Renal cortex interstitium (tissue), 11 donors: ENCODE data around the gene CASP8. TPM values are rescaled to one million over a fixed set of nuclear protein-coding genes. Genes with fewer than 3 reads are reported as not detected.
"Not testable (repeated sequence)": the region's sequence is repeated elsewhere in the genome, so short reads cannot be mapped to it uniquely, and the experiment has no call there.

ENCODE experiments used
- DNase-seq, 11 donors: peaks; one replicate each; pipeline ENCODE4 v3.0.0-alpha.2; 2013; ENCODE audit warnings: low read depth in 9 of 11, low spot score in 4 of 11; ENCODE audit errors: extremely low read depth in 1 of 11
- polyA plus RNA-seq, 3 donors: library from polyadenylated mRNA; unstranded; fragments of 120-200 nt; gene quantifications; one replicate each; pipeline ENCODE4 v1.2.1, GENCODE V29; 2013; ENCODE audit not compliant: insufficient read length in 3 of 3

The CASP8 gene
- polyA plus RNA-seq, 3 donors: 11.4 to 15.3 (median 15.2) TPM

DNA sequence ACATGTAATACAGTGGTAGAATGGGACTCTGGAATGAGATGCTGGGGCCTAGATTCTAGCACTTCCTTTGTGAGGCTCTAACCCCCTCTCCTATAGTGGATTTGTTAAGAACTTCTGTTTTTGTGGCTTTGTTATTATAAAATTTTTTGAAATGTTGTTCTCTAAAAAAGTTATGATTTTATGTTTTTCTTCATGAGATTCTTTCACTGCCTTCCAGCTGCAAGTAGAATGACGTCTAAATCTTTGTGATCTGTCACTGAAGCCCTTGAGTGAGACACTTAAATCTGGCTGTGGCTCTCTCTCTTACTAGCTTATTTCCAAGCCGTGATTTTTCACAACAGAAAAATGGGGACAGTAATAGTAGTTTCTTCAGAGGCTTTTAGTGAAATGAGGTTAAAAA is 1.6 kb downstream of the CASP8 start:
- DNase-seq: no peak

DNA sequence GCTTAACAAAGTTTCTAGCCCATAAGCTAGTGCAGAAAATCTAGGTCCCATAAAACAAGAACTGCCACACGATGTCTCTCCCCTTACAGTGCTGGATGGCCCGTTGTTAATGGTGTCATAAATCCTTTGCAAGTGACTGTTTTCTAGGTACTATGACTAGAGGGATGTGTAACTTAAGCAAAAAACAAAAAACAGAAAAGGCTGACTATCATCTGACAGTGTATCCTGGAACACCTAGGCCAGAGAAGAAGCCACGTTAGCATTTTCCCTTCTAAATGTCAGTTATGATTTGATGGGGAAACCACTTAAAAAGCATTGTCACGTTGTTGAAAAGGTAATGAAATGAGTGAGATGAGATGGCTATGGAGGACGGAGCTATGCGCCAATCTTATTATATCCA is 2.4 kb downstream of the CASP8 start:
- DNase-seq: peak in 3 of 11 donors; percentile 36 to 45 (median 44)

DNA sequence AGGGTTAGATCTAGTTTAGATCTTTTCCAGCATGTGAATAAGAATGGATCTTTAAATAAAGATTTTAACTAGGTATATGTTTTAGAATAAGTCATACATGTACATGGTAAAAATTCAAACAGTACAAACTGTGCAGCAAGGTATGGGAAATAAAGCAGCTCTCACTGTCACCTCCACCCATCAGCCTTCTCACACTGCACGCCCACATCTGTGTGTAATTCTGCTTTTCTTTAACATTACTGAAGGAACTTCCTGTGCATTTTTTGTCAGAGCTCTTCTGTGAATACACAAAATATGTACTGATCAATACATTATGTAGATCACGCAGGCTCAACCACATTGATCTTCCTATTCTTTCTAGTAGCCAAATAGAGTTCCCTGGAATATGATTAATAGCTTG is 3.4 kb downstream of the CASP8 start:
- no peak for DNase-seq

DNA sequence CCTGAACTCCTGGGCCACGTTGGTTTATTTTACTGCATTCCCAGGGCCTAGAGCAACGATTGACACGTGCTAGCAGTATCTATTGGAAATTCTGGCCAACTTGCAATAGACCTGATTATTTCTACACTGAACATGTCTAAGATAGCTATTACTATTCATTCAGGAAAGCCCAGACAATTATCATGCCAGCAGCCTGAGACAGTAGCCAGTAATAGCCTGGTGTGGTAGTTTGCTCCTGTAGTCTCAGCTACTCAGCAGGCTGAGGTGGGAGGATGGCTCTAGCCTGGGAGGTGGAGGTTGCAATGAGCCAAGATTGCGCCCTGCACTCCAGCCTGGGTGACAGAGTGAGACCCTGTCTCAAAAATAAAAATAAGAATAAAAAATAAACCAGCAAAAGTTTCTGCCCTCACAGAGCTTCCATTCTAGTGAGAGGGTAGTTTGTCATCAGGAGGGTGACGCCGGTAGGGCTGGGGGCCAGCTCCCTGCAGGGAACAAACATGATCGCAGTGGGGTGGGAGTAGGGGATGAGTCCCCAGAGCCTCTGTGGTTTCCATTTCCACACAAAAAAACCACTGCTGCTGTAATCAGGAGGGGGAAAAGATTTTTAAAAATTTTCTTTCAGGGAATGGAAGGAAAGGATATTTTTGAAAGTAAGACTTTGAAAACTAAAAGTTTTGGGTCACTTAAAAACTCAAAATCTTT is 4.3 kb downstream of the CASP8 start:
- DNase-seq: no peak

DNA sequence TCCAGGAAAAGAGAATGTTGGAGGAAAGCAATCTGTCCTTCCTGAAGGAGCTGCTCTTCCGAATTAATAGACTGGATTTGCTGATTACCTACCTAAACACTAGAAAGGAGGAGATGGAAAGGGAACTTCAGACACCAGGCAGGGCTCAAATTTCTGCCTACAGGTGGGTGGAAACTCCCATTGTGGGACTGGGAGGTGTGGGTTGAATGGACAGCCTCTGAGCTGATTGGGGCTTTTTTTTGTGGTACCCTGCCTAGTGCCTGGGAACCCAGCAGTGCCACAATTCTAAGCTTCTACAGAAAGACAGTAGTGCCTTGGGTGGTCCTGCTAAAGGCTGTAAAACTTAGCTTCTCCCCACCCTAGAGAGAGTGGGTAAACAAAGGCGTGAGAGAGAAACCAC is 6.3 kb downstream of the CASP8 start:
- no peak for DNase-seq

DNA sequence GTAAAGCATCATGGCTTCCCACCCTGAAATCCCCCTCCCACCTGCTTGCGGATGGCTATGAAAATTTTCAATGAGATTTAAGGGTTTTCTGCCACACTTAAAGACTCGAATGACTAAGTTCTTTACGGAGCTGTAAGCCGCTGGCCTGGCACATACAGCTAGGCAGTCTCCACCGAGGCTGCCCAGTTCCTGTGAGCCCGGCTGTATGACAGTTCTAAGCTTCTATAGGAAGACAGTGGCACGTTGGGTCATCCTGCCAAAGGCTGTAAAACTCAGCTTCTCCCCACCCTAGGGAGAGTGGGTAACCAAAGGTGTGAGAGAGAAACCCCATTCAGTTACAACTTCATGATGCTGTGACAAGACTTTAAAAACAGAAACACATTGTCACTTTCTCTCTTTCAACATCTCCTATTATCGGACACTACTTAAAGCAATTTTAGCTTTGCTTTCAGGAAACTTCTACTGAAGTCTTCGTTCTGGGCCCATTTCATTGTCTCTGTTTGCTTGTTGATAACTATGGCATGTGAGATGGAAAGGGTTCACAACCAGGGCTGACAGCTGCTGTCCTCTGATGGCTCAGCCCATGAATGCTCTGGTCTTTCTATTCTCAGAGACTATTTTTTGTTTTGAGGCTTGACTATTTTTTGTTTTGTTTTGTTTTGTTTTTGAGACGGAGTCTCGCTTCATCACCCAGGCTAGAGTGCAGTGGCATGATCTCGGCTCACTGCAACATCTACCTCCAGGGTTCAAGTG is 7.1 kb downstream of the CASP8 start:
- no peak for DNase-seq

DNA sequence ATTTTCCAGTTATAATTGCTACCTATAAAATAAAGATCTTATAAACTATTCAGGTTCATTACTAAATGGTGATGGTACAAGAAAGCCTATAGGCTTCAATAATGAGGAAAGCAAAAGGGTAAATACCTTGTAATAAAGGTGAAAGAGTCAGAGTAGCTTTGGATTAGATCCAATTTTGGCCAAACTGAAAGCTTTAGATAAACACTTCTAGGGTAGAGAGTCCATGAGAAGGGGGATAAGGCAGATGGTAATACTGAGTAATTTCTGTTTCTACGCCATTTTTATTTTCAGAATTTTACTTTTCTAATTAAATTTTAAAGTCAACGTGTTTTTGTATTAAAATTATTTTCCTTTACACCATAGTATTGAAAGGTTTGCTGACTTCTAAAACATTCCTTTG is 9.4 kb downstream of the CASP8 start:
- no peak for DNase-seq

DNA sequence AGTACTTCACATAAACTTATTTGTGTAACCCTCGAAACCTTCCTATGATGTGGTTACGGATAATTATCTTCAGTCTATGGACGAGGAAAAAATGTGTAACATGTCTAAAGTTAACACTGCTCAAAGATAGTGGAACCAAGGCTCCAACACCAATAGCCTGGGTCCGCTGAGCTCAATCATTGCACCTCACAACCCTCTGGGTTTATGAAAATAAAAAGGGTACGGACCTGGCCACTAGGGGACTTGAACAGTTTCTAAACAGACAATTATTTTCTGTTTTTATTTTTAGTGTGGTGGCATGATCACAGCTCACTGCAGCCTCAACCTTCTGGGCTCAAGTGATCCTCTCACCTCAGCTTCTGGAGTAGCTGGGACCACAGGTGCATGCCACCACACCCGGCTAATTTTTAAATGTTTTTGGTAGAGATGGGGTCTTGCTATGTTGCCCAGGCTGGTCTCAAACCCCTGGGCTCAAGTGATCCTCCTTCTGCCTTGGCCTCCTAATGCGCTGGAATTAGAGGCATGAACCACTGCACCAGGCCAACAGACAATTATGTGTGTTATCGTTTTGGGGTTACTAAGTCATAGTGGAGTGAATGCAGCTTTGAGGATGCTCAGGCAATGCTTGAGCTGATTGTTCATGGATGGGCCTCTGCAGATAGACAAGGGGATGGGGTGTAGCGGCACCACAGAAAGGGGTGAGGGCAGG is 10.1 kb downstream of the CASP8 start:
- DNase-seq: no peak

DNA sequence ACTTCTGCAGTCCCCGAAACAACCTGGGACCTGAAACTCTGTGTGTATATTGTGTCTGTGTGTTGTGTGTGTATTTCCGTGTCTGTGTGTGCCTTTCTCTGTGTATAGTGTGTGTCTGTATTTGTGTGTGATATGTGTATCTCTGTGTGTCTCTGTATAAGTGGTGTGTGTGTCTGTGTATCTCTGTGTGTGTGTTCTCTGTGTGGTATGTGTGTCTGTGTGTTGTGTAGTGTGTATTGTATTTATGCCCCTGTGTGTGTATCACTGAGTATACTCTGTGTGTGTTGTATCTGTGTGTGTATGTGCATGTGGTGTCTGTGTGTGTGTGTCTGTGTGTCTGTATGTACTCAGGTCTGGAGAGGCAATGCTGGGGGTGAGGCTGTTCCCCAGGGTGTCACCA is 11.6 kb downstream of the CASP8 start:
- no peak for DNase-seq

DNA sequence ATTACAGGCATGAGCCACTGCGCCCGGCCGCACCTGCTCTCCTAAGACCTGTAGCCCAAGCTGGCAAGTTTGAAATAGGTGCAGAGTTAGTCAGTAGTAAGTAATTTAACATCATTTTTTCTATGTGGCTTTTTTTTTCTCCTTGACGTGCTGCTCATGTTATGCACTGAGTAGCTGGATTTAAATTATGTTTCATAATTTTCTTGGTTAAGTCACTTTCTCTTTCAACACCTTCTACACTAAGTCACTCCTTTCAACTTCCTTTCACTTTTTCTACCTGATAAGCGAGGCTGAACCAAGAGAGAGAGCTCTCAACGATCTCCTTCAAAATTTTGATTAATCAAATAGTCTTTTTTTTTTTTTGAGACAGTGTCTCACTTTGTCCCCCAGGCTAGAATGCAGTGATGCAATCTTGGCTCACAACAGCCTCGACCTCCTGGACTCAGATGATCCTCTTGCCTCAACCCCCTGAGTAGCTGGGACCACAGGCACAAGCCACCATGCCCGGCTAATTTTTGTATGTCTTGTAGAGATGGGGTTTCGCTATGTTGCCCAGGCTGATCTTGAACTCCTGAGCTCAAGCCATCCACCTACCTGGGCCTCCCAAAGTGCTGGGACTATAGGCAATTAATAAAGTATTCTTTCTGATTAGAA is 13.1 kb downstream of the CASP8 start:
- no peak for DNase-seq

DNA sequence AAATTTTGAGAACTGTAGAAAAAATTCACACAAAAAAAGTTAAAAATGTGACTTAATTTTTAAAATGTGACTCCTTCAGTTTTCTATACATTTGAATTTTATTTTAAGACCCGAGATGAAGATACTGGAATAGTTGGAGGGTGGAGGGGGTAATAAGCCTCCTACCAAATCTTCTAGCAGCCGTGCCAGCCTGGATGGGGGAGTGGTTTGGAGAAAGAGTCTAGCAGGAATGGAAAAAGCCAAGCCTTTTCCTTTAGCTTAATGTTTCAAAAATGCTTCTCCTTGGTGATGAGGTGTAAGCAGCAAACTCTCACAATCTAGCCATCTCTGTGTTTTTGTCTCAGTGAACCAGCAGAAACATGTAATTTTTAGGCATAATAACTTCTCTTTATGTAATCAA is 14.7 kb downstream of the CASP8 start:
- DNase-seq: no peak

DNA sequence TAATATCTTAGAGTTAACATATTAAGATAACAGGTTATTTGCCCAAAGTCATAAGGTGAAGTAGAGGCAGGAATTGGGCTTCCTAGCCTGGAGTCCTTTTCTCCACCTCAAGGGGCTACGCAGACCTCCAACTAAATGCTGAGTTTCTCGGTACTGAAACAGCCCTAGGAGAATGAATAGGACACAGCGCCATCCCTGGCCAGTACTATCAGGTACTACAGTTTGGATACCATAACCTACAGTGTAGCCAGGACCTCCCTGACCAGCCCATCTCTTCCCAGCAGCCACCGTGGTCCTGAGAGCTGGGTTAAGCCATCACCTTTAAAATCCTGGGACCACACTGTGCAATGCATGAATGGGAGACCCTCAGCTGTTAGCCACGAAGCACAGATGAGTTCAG is 15.7 kb downstream of the CASP8 start:
- DNase-seq: no peak

DNA sequence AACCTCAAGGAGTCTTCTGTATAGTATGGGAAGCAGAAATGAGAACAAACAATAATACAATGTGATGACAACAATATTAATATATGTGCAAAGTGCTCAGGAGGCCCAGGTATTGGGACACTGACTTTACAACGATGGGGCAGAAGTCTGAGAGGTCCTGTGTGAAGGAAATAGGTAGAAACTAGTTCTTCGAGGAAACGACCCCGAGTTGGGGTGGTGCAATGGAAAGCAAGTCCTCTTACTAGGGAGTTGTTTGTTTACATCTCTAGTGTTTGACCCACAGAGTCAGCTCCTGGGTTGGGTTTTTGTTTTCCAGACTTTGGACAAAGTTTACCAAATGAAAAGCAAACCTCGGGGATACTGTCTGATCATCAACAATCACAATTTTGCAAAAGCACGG is 16.2 kb downstream of the CASP8 start:
- DNase-seq: no peak

DNA sequence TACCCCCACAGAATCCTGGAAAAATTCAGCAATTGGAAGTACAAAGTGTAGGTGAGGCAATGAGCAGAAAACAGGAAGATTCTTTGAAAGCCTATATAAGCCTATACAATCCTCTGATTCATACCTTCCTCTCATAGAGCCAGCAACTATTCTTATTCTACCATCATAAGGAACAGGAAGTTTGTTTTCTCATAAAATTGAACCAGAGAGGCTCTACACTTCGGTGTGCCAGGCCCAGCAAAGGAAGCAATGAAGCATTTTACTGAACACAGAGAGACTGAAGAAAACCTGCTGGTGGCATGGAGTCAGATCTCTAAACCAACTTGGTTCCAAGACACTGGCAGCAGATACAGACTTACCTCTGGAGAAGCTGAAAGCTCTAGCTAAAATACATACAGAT is 18.7 kb downstream of the CASP8 start:
- no peak for DNase-seq

DNA sequence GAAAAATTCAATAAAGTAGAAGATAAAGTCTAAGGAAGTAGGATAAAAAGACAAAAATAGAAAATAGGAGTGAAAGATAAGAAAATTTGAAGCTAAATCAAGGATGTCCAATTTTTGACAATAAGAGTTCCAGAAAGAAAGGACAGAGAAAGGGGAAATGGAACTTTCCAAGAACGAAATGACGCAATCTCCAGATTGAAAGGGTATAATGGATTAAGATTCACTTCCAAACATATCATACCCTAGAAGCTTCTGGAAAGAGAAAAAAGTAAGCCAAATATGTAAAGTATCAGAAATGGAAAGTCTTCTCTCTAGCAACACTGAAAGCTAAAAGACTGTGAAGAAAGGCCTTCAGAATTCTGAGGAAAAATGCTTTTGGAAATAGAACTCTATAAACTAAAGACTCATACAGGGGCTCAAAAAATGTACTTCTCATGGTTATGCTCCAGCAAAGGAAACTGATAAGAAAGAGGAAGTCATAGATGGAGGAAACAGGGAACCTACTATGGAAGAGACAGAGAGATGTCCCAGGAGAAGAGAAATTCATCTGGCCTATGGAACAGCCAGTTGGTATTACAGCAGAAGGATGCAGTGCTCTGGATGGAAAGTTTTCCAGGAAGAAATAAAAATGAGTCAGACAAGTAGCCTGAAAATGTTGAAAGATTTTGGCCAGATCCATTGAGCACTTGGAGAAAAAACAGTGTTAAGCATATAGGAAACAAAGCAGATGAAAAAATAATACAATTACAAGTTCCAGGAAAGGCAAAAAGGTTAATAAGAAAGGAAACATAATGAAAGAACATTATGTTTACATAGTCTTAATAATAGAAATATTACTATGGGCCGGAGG is 20.1 kb downstream of the CASP8 start:
- DNase-seq: no peak

DNA sequence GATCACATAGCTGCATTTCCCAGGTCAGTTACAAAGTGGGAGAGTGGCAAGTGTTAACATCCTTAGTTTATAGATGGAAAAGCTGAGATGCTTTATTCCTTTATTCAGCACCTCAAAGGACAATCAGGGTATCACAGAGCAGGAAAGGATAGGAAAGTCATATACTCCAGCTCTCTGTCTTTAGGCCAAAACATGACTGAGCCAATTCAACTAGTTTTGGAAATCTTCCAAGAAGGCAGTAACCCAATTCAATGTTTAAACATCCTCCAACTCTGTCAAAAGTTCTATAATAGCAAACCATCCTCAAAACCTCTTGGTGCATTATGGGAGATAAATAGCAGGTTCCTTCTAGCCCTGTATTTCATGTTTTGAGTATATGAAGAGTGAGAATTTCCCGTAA is 25.2 kb downstream of the CASP8 start:
- DNase-seq: no peak

DNA sequence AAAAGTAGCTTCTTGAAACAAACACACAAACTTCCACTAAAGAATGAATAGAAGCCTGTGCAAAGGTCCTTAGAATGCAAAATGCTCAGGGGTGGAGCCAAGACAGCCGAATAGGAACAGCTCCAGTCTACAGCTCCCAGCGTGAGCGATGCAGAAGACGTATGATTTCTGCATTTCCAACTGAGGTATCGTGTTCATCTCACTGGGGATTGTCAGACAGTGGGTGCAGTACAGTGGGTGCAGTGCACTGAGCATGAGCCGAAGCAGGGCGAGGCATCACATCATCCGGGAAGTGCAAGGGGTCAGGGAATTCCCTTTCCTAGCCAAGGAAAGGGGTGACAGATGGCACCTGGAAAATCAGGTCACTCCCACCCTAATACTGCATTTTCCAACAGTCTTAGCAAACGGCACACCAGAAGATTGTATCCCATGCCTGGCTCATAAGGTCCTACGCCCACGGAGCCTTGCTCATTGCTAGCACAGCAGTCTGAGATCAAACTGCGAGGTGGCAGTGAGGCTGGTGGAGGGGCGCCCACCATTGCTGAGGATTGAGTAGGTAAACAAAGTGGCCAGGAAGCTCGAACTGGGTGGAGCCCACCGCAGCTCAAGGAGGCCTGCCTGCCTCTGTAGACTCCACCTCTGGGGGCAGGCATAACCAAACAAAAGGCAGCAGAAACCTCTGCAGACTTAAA is 30.3 kb downstream of the CASP8 start:
- not testable (repeated sequence) for DNase-seq

DNA sequence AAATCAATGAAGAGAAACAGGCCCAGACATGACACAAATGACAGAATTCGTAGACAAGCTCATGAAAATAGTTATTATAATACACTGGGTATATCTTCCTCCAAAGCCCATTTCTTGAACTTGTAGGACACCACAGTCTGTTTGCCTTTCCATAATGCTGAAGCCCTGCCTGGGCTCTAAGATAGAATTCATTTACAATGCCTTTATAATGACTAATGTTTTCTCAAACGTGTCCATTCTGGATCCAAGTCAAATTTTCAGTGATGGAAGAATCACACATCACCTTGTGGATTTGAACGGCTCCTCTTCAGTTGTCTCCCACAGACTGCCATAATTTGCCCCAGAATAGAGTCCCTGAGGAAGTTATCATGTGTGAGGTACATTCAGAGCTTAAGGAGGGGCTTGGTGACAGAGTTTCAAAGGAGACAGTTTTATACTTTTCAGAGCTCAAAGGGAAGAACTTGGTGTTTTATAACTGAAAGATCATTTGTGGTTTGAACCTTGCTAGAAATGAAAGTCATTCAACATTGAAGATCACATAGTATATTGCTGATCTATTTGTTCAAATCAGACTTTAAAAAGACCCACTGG is 38.2 kb downstream of the CASP8 start:
- DNase-seq: no peak
